Nephron (organoid): ENCODE results near the gene CRYZ.

Source experiments
- H3K27ac Mint-ChIP-seq, 3 experiments: 2 replicates each; pipeline ENCODE4 v1.8.0; 2020; ENCODE audit warnings: mixed read lengths in 3 of 3, mild to moderate bottlenecking in 2 of 3, moderate library complexity in 1 of 3
- H3K27me3 Mint-ChIP-seq: 2 replicates; pipeline ENCODE4 v1.8.0; 2021; ENCODE audit warnings: low read depth, mild to moderate bottlenecking, moderate library complexity, mixed read lengths
- H3K36me3 Mint-ChIP-seq: 2 replicates; pipeline ENCODE4 v1.8.0; 2020; ENCODE audit warnings: low read depth, mixed read lengths
- H3K4me1 Mint-ChIP-seq: 2 replicates; pipeline ENCODE4 v1.8.0; 2020; ENCODE audit warnings: mixed read lengths
- H3K4me3 Mint-ChIP-seq, 3 experiments: 2 replicates each; pipeline ENCODE4 v1.8.0; 2020; ENCODE audit warnings: mild to moderate bottlenecking in 3 of 3, mixed read lengths in 3 of 3, moderate library complexity in 2 of 3
- H3K9me3 Mint-ChIP-seq: 2 replicates; pipeline ENCODE4 v1.8.0; 2020; ENCODE audit warnings: mixed read lengths
- CTCF ChIP-seq, 3 experiments: fragments of 200-600 bp; sonication (generic); IDR thresholded peaks; one replicate each; pipeline ENCODE4 v1.5.0; 2021; ENCODE audit warnings: antibody characterized with exemption in 3 of 3; ENCODE audit not compliant: unreplicated experiment in 3 of 3

Gene CRYZ, protein sequence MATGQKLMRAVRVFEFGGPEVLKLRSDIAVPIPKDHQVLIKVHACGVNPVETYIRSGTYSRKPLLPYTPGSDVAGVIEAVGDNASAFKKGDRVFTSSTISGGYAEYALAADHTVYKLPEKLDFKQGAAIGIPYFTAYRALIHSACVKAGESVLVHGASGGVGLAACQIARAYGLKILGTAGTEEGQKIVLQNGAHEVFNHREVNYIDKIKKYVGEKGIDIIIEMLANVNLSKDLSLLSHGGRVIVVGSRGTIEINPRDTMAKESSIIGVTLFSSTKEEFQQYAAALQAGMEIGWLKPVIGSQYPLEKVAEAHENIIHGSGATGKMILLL

DNA sequence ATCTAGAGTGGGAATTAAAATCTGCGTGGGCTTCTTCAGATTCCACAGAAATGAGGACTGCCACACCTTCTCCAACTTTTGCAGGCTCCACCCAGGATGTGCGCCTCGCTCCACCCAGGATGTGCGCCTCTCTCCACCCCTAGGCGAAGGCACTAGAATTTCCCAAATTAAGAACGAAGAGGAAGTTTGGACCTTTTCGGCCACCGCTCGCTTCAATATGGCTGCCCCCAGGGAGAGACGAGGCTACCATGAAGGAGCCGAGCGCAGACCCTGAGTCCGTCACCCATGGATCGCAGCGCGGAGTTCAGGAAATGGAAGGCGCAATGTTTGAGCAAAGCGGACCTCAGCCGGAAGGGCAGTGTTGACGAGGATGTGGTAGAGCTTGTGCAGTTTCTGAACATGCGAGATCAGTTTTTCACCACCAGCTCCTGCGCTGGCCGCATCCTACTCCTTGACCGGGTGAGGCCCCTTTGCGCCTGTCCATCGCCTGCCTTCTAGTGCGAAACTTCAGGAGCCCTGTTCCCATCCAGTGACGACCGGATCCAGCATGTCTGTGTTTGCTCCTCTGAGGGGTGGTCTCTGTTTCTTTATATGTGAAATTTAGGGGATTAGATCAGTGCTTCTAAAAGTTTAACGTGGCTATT lies at the start of gene CRYZ, which contains the start of gene TYW3:
TSS of gene CRYZ (minus strand) at position 91 of the 644 bp plus-strand sequence. CDS start 8,229 bp downstream, outside the sequence.
TSS of gene TYW3 (plus strand) at position 193 of the 644 bp plus-strand sequence. CDS start at position 286, 93 bp downstream.
- TF ChIP-seq CTCF (IDR thresholded peaks at IDR 0.05; ENCODE audit: unreplicated experiment in 3 of 3) = no peak
- peaks cover 24% of the 10 kb centered on the region for H3K4me1 Mint-ChIP-seq
- peaks cover 40% of the 10 kb centered on the region for H3K36me3 Mint-ChIP-seq
- peak within 1 kb of the TSS; percentile 95 to 99 (median 99) for H3K27ac Mint-ChIP-seq
- H3K27me3 Mint-ChIP-seq = no peaks in the 10 kb centered on the region
- H3K9me3 Mint-ChIP-seq = peaks cover 16% of the 10 kb centered on the region
- H3K4me3 Mint-ChIP-seq = peak within 1 kb of the TSS; percentile 93 to 94 (median 93)

GRCh38 chr1:74780594-74780993 lies 47.7 kb upstream of the CRYZ start:
- Mint-ChIP-seq H3K36me3 (no peaks in the 10 kb centered on the region), H3K27me3 (no peaks in the 10 kb centered on the region)

GRCh38 chr1:74779750-74780149 lies 46.9 kb upstream of the CRYZ start:
- H3K4me3 Mint-ChIP-seq = no peak overlapping the region
- H3K27ac Mint-ChIP-seq = no peak overlapping the region
- H3K27me3 Mint-ChIP-seq = no peaks in the 10 kb centered on the region
- no peaks in the 10 kb centered on the region for H3K4me1 Mint-ChIP-seq
- TF ChIP-seq CTCF (IDR thresholded peaks at IDR 0.05; ENCODE audit: unreplicated experiment in 3 of 3) = no peak
- H3K9me3 Mint-ChIP-seq = no peaks in the 10 kb centered on the region
- no peaks in the 10 kb centered on the region for H3K36me3 Mint-ChIP-seq

More at GRCh38 chr1:74780594-74780993, 47.7 kb upstream of the CRYZ start:
- no peaks in the 10 kb centered on the region for H3K9me3 Mint-ChIP-seq
- TF ChIP-seq CTCF (IDR thresholded peaks at IDR 0.05; ENCODE audit: unreplicated experiment in 3 of 3) = no peak
- no peak overlapping the region for H3K27ac Mint-ChIP-seq
- H3K4me3 Mint-ChIP-seq = no peak overlapping the region
- no peaks in the 10 kb centered on the region for H3K4me1 Mint-ChIP-seq

DNA sequence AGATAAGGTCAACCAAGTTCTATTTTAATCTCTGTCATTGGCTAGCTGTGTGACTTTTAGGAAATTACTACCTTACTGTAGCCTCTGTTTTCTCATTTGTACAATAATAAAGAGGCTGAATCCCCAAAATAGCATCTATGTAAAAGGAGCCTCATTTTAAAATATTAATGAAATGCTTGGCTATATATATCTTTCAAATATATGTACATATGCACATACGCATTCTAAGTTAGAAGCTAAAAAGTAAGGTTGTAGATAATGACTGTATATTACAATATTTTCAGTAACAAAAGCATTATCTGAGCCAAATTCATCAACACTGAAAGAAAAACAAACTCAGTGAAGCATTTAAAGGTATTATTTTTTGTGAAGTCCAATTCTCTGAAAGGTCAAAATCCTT lies 44.7 kb upstream of the CRYZ start:
- Mint-ChIP-seq H3K9me3 (no peaks in the 10 kb centered on the region), H3K36me3 (no peaks in the 10 kb centered on the region), H3K4me1 (no peaks in the 10 kb centered on the region), H3K27ac (no peak overlapping the region), H3K27me3 (no peaks in the 10 kb centered on the region), H3K4me3 (no peak overlapping the region)
- TF ChIP-seq CTCF (IDR thresholded peaks at IDR 0.05; ENCODE audit: unreplicated experiment in 3 of 3) = no peak

GRCh38 chr1:74775735-74776134 lies 42.9 kb upstream of the CRYZ start:
- Mint-ChIP-seq H3K27me3 (no peaks in the 10 kb centered on the region), H3K36me3 (no peaks in the 10 kb centered on the region), H3K4me3 (no peak overlapping the region), H3K27ac (no peak overlapping the region), H3K9me3 (no peaks in the 10 kb centered on the region), H3K4me1 (no peaks in the 10 kb centered on the region)
- peak in 2 of 3 experiments; percentile 5 to 13 for TF ChIP-seq CTCF (IDR thresholded peaks at IDR 0.05; ENCODE audit: unreplicated experiment in 3 of 3)
